HG03196 (cell line): Measurements from ENCODE around the gene SPATA31C1.
"Not testable (repeated sequence)": the region's sequence is repeated elsewhere in the genome, so short reads cannot be mapped to it uniquely, and the experiment has no call there.

Experiments
- ATAC-seq: cut with Tn5 transposase; IDR thresholded peaks from one replicate; pipeline ENCODE4 v1.9.1; 2021; ENCODE audit not compliant: unreplicated experiment

Gene SPATA31C1

GRCh38 chr9:87917662-87918061 lies at the start of gene SPATA31C1:
TSS of gene SPATA31C1 (plus strand) at chr9:87917962.
- ATAC-seq: not testable (repeated sequence)

GRCh38 chr9:87868175-87868574 lies 49.6 kb upstream of the SPATA31C1 start:
- ATAC-seq: no peak

GRCh38 chr9:87868635-87869034 lies 49.1 kb upstream of the SPATA31C1 start:
- no peak for ATAC-seq

- ATAC-seq: no peak
Measured at GRCh38 chr9:87869082-87869481, 48.7 kb upstream of the SPATA31C1 start.

GRCh38 chr9:87871425-87872078 lies 46.2 kb upstream of the SPATA31C1 start:
- no peak for ATAC-seq

- ATAC-seq: no peak
Measured at GRCh38 chr9:87872079-87872624, 45.6 kb upstream of the SPATA31C1 start.

GRCh38 chr9:87873607-87874303 lies 44.0 kb upstream of the SPATA31C1 start:
- ATAC-seq: no peak

GRCh38 chr9:87874304-87874623 lies 43.5 kb upstream of the SPATA31C1 start:
- ATAC-seq: no peak

- ATAC-seq: no peak
Measured at GRCh38 chr9:87875060-87875459, 42.7 kb upstream of the SPATA31C1 start.

- ATAC-seq: no peak
Measured at GRCh38 chr9:87875831-87876545, 41.8 kb upstream of the SPATA31C1 start.

- ATAC-seq: no peak
Measured at GRCh38 chr9:87876708-87877107, 41.1 kb upstream of the SPATA31C1 start.

- no peak for ATAC-seq
Measured at GRCh38 chr9:87878989-87879511, 38.7 kb upstream of the SPATA31C1 start.

GRCh38 chr9:87880116-87880515 lies 37.6 kb upstream of the SPATA31C1 start:
- no peak for ATAC-seq

- no peak for ATAC-seq
Measured at GRCh38 chr9:87880683-87881082, 37.1 kb upstream of the SPATA31C1 start.

- no peak for ATAC-seq
Measured at GRCh38 chr9:87882627-87883026, 35.1 kb upstream of the SPATA31C1 start, which contains the start of gene SPATA31E1. TSS of gene SPATA31E1 (plus strand) at chr9:87882877. CDS start at chr9:87882892, 15 bp downstream.

GRCh38 chr9:87883274-87883673 lies 34.5 kb upstream of the SPATA31C1 start:
- ATAC-seq: no peak

- no peak for ATAC-seq
Measured at GRCh38 chr9:87883990-87884389, 33.8 kb upstream of the SPATA31C1 start.

GRCh38 chr9:87884578-87885459 lies 32.9 kb upstream of the SPATA31C1 start:
- ATAC-seq: no peak

- no peak for ATAC-seq
Measured at GRCh38 chr9:87885484-87886189, 32.1 kb upstream of the SPATA31C1 start.
